ENCODE results near the gene FAM25A. TPM values are rescaled to one million over a fixed set of nuclear protein-coding genes. Genes with fewer than 3 reads are reported as not detected.
A peak's percentile ranks its signal among the peaks of the same experiment; 100 is the strongest.
"Not testable (repeated sequence)": the region's sequence is repeated elsewhere in the genome, so short reads cannot be mapped to it uniquely, and the experiment has no call there.

The FAM25A gene
- polyA plus RNA-seq, 1 donor, result not detected

DNA sequence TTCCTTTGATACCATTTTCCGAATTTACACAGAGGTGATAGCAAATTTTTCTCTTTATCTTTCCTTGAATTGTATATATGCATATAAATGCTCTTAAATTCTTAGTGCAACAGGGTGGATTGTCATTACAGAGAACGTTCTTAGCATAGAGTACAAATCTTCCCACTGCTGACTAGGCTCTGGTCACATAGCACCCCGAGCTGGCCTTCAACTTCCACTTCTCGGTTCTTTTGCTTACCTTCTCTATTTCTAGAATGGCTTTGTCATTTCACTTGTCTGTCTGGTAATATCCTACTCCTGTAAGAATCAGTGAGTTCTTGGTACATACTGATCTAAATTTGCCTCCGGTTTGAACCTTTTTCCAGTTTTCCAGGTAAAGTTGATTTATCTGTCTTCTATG, 38.4 kb upstream of the FAM25A start:
- Histone ChIP-seq H3K27ac (ENCODE audit: low read length) (no peak overlapping the region), H3K9me3 (ENCODE audit: control insufficient read depth, low read depth, low read length) (no peaks in the 10 kb centered on the region), H3K4me3 (ENCODE audit: low read length) (no peak overlapping the region), H3K4me1 (ENCODE audit: control insufficient read depth, insufficient read depth, low read length) (peaks cover 4% of the 10 kb centered on the region), H3K27me3 (ENCODE audit: control insufficient read depth, insufficient read depth, low read length) (no peaks in the 10 kb centered on the region), H3K36me3 (ENCODE audit: control insufficient read depth, insufficient read depth, low read length) (no peaks in the 10 kb centered on the region)
- DNase-seq, result no peak
- WGBS (ENCODE audit: insufficient coverage, low lambda C conversion rate), result 100% methylated on average over 2 of the region's 5 CpGs

DNA sequence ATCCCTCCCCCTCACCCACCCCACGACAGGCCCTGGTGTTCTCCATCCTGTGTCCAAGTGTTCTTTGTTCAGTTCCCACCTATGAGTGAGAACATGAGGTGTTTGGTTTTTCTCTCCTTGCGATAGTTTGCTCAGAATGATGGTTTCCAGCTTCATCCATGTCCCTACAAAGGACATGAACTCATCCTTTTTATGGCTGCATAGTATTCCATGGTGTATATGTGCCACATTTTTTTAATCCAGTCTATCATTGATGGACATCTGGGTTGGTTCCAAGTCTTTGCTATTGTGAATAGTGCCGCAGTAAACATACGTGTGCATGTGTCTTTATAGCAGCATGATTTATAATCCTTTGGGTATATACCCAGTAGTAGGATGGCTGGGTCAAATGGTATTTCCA, 35.6 kb upstream of the FAM25A start:
- DNase-seq; H3K27ac ChIP-seq (ENCODE audit: low read length); H3K27me3 ChIP-seq (ENCODE audit: control insufficient read depth, insufficient read depth, low read length); H3K4me1 ChIP-seq (ENCODE audit: control insufficient read depth, insufficient read depth, low read length); H3K9me3 ChIP-seq (ENCODE audit: control insufficient read depth, low read depth, low read length); H3K36me3 ChIP-seq (ENCODE audit: control insufficient read depth, insufficient read depth, low read length); H3K4me3 ChIP-seq (ENCODE audit: low read length): not testable (repeated sequence)
- no CpG with 5 or more reads among the region's 4 CpGs for WGBS (ENCODE audit: insufficient coverage, low lambda C conversion rate)

GRCh38 chr10:86988520-86988919, 31.6 kb upstream of the FAM25A start:
- DNase-seq, result no peak
- no CpG with 5 or more reads among the region's 1 CpG for WGBS (ENCODE audit: insufficient coverage, low lambda C conversion rate)

GRCh38 chr10:86991362-86991761, 28.7 kb upstream of the FAM25A start:
- H3K4me1 ChIP-seq (ENCODE audit: control insufficient read depth, insufficient read depth, low read length); H3K27ac ChIP-seq (ENCODE audit: low read length); H3K27me3 ChIP-seq (ENCODE audit: control insufficient read depth, insufficient read depth, low read length); H3K4me3 ChIP-seq (ENCODE audit: low read length); DNase-seq; H3K9me3 ChIP-seq (ENCODE audit: control insufficient read depth, low read depth, low read length); H3K36me3 ChIP-seq (ENCODE audit: control insufficient read depth, insufficient read depth, low read length): not testable (repeated sequence)
- 95% methylated on average over 4 of the region's 12 CpGs for WGBS (ENCODE audit: insufficient coverage, low lambda C conversion rate)

More at GRCh38 chr10:86988520-86988919, 31.6 kb upstream of the FAM25A start:
- Histone ChIP-seq H3K4me3 (ENCODE audit: low read length) (no peak overlapping the region), H3K27ac (ENCODE audit: low read length) (no peak overlapping the region), H3K4me1 (ENCODE audit: control insufficient read depth, insufficient read depth, low read length) (no peaks in the 10 kb centered on the region), H3K36me3 (ENCODE audit: control insufficient read depth, insufficient read depth, low read length) (no peaks in the 10 kb centered on the region), H3K27me3 (ENCODE audit: control insufficient read depth, insufficient read depth, low read length) (no peaks in the 10 kb centered on the region), H3K9me3 (ENCODE audit: control insufficient read depth, low read depth, low read length) (no peaks in the 10 kb centered on the region)

GRCh38 chr10:86992456-86992855, 27.6 kb upstream of the FAM25A start:
- H3K4me1 ChIP-seq (ENCODE audit: control insufficient read depth, insufficient read depth, low read length), result no peaks in the 10 kb centered on the region
- H3K9me3 ChIP-seq (ENCODE audit: control insufficient read depth, low read depth, low read length), result no peaks in the 10 kb centered on the region
- DNase-seq, result no peak
- H3K27me3 ChIP-seq (ENCODE audit: control insufficient read depth, insufficient read depth, low read length), result no peaks in the 10 kb centered on the region
- H3K36me3 ChIP-seq (ENCODE audit: control insufficient read depth, insufficient read depth, low read length), result no peaks in the 10 kb centered on the region
- H3K4me3 ChIP-seq (ENCODE audit: low read length), result no peak overlapping the region
- H3K27ac ChIP-seq (ENCODE audit: low read length), result no peak overlapping the region

GRCh38 chr10:86992929-86993328, 27.2 kb upstream of the FAM25A start:
- no peak overlapping the region for H3K4me3 ChIP-seq (ENCODE audit: low read length)
- no peak for DNase-seq
- H3K4me1 ChIP-seq (ENCODE audit: control insufficient read depth, insufficient read depth, low read length), result no peaks in the 10 kb centered on the region
- no peaks in the 10 kb centered on the region for H3K9me3 ChIP-seq (ENCODE audit: control insufficient read depth, low read depth, low read length)
- H3K27ac ChIP-seq (ENCODE audit: low read length), result no peak overlapping the region
- H3K36me3 ChIP-seq (ENCODE audit: control insufficient read depth, insufficient read depth, low read length), result no peaks in the 10 kb centered on the region
- H3K27me3 ChIP-seq (ENCODE audit: control insufficient read depth, insufficient read depth, low read length), result no peaks in the 10 kb centered on the region
- 92% methylated on average over 2 of the region's 2 CpGs for WGBS (ENCODE audit: insufficient coverage, low lambda C conversion rate)

DNA sequence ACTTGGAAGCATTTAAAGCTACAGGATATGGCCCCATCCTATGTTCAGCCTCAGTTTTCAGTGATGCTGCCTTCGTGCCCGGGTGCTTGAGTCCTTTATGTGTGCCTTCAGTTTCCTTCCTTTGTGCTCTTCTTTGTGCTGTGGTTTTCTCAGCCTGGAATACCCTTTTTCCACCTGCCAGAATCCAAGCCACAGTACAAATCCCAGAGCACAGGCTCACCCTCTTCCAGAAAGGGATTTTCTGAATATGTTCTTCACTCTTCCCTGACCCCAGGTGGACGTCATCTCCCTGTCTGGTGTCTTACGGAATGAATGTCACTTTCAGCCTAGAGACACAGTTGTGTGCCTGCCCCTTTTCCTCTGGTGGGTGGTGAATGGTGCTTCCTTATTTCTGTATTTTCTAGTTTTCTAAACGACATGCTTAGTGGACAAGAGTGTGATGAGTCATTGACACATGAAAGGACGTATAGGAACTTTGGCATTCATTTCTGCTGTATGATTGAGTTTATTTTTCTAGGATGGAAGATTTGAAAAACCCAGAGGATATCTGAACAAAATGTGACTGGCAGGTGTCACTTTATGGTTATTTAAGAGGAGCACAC, 20.2 kb upstream of the FAM25A start:
- H3K4me1 ChIP-seq (ENCODE audit: control insufficient read depth, insufficient read depth, low read length); H3K27me3 ChIP-seq (ENCODE audit: control insufficient read depth, insufficient read depth, low read length); H3K36me3 ChIP-seq (ENCODE audit: control insufficient read depth, insufficient read depth, low read length); H3K4me3 ChIP-seq (ENCODE audit: low read length); H3K27ac ChIP-seq (ENCODE audit: low read length); H3K9me3 ChIP-seq (ENCODE audit: control insufficient read depth, low read depth, low read length); DNase-seq: not testable (repeated sequence)
- WGBS (ENCODE audit: insufficient coverage, low lambda C conversion rate), result 79% methylated on average over 2 of the region's 6 CpGs

- Histone ChIP-seq H3K36me3 (ENCODE audit: control insufficient read depth, insufficient read depth, low read length) (no peaks in the 10 kb centered on the region), H3K27me3 (ENCODE audit: control insufficient read depth, insufficient read depth, low read length) (no peaks in the 10 kb centered on the region), H3K4me1 (ENCODE audit: control insufficient read depth, insufficient read depth, low read length) (no peaks in the 10 kb centered on the region), H3K4me3 (ENCODE audit: low read length) (no peak overlapping the region), H3K27ac (ENCODE audit: low read length) (no peak overlapping the region), H3K9me3 (ENCODE audit: control insufficient read depth, low read depth, low read length) (no peaks in the 10 kb centered on the region)
- 67% methylated on average over 1 of the region's 3 CpGs for WGBS (ENCODE audit: insufficient coverage, low lambda C conversion rate)
- no peak for DNase-seq
Measured at GRCh38 chr10:87000491-87000890, 19.6 kb upstream of the FAM25A start.

DNA sequence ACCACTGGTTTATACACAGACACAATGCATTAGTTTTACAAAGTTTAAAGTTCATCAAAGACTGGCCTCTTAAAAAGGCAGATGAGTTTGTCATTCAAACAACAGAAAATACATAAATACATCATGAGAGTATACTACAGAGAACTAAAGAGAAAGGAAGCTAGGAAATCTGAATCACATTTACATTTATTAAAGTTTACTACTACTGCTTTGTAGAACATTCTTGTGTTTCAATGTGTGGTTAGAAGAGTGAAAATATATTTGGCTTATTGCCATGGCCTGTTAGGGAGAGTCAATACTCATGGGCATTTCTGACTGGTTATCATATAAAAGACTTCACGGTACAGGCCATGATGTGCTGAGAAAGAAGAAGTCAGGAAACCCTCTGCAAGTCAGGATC, 13.0 kb upstream of the FAM25A start:
- WGBS (ENCODE audit: insufficient coverage, low lambda C conversion rate), result no CpG with 5 or more reads among the region's 1 CpG
- DNase-seq; H3K36me3 ChIP-seq (ENCODE audit: control insufficient read depth, insufficient read depth, low read length); H3K9me3 ChIP-seq (ENCODE audit: control insufficient read depth, low read depth, low read length); H3K4me3 ChIP-seq (ENCODE audit: low read length); H3K4me1 ChIP-seq (ENCODE audit: control insufficient read depth, insufficient read depth, low read length); H3K27ac ChIP-seq (ENCODE audit: low read length); H3K27me3 ChIP-seq (ENCODE audit: control insufficient read depth, insufficient read depth, low read length): not testable (repeated sequence)

DNA sequence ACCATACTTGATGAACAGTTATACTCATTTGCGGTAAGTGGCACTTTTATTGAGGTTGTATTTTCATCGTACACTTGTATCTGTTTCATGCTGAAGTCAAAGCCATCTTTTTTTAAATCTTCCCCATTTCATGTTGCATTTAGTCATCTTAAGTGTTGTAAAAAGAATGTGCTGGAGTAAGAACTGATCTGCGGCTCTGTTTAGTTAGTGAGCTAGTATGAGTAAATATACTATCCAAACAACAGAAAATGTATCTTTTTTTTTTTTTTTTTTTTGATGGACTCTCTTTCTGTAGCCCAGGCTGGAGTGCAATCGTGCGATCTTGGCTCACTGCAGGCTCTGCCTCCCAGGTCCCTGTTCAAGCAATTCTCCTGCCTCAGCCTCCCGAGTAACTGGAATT, 12.4 kb upstream of the FAM25A start:
- not testable (repeated sequence) for H3K4me3 ChIP-seq (ENCODE audit: low read length); H3K4me1 ChIP-seq (ENCODE audit: control insufficient read depth, insufficient read depth, low read length); DNase-seq; H3K9me3 ChIP-seq (ENCODE audit: control insufficient read depth, low read depth, low read length); H3K36me3 ChIP-seq (ENCODE audit: control insufficient read depth, insufficient read depth, low read length); H3K27ac ChIP-seq (ENCODE audit: low read length); H3K27me3 ChIP-seq (ENCODE audit: control insufficient read depth, insufficient read depth, low read length)
- WGBS (ENCODE audit: insufficient coverage, low lambda C conversion rate), result no CpG with 5 or more reads among the region's 6 CpGs

- not testable (repeated sequence) for H3K4me3 ChIP-seq (ENCODE audit: low read length); H3K27me3 ChIP-seq (ENCODE audit: control insufficient read depth, insufficient read depth, low read length); H3K9me3 ChIP-seq (ENCODE audit: control insufficient read depth, low read depth, low read length); H3K36me3 ChIP-seq (ENCODE audit: control insufficient read depth, insufficient read depth, low read length); H3K4me1 ChIP-seq (ENCODE audit: control insufficient read depth, insufficient read depth, low read length); H3K27ac ChIP-seq (ENCODE audit: low read length)
- no CpG with 5 or more reads among the region's 7 CpGs for WGBS (ENCODE audit: insufficient coverage, low lambda C conversion rate)
- DNase-seq, result peak in 1 of 2 donors; percentile 2
Measured at GRCh38 chr10:87008303-87008702, 11.8 kb upstream of the FAM25A start.
